A204.1 (cell line): ENCODE data around the gene C6orf58.
"Not testable (repeated sequence)": the region's sequence is repeated elsewhere in the genome, so short reads cannot be mapped to it uniquely, and the experiment has no call there.

Experiments
- FAIRE-seq: peaks from 2 replicates; lab custom pipeline; 2012; peaks lifted over from hg19 to GRCh38; lab: Jason Lieb, UNC

The C6orf58 gene

GRCh38 chr6:127592964-127593363 is 16.0 kb downstream of the C6orf58 start:
- FAIRE-seq = no peak

GRCh38 chr6:127593456-127593855 is 16.5 kb downstream of the C6orf58 start:
- not testable (repeated sequence) for FAIRE-seq

DNA sequence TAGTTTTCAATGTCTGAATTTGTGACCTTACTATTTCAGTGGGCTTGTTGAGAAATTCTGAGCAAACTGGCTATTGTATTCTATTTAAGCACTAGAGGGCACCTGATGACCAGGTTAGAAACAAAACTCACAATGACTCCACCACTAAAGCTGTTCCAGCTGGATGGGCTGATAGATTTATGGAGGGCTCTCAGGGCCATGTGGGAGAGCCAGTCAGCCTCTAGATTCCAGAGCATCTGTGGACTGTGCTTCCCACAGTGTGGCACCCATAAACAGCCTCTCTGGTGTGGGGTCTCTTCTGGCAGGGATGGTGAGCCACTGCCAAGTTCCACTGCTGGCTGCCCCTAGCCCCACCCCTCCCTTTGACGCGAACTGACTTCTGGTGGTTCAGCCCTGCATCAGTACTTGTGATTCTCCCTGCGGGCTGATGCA is 29.2 kb downstream of the C6orf58 start:
- no peak for FAIRE-seq

- FAIRE-seq = no peak
These were observed 31.7 kb downstream of the C6orf58 start for GRCh38 chr6:127608554-127609270.

GRCh38 chr6:127618729-127619128 is 41.8 kb downstream of the C6orf58 start:
- no peak for FAIRE-seq

- FAIRE-seq = no peak
These were observed 53.8 kb downstream of the C6orf58 start for GRCh38 chr6:127630800-127631199.

GRCh38 chr6:127634178-127634577 is 57.2 kb downstream of the C6orf58 start:
- no peak for FAIRE-seq

GRCh38 chr6:127635091-127635490 is 58.1 kb downstream of the C6orf58 start:
- no peak for FAIRE-seq

GRCh38 chr6:127637830-127638409 is 60.9 kb downstream of the C6orf58 start:
- FAIRE-seq = no peak
